GM03348 (cell line): Measurements from ENCODE around the gene TNFSF15.

ENCODE experiments used
- DNase-seq: peaks from one replicate; pipeline ENCODE4 v3.0.0; 2012; ENCODE audit warnings: low spot score

The TNFSF15 gene

DNA sequence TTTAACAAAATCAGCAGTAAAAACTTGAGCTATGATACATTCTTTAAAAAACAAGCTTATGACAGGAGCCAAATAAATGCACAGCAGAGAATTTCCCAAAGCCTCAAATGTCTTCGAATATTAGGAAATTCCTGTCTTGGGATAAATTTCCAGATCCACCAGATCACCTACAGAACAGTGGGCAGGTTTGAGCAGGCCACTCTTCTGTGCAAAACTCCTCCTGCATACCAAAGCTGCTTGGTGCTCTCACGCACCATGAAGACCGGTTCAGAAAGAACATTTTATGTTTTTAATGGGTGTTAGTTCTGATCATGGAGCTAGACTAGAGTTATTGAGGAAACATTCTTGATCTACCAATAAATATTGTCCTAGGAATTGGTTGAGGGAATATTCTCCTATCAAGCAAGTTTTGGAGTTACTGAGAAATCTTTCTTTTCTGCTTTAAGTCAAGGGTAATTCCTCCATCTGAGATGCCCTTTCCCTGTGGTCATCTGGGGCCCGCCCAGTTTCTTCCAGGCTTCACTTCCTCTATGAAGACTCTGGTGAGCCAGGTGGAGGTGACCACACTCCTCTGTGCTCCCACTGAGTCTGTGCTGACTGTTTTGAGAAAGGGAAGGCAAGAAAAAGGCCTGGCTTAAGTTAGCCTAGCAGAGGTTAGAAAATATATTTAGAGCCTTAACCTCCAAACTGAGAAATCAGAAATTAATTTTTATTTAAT lies 17.9 kb downstream of the TNFSF15 start:
- DNase-seq, result no peak

DNA sequence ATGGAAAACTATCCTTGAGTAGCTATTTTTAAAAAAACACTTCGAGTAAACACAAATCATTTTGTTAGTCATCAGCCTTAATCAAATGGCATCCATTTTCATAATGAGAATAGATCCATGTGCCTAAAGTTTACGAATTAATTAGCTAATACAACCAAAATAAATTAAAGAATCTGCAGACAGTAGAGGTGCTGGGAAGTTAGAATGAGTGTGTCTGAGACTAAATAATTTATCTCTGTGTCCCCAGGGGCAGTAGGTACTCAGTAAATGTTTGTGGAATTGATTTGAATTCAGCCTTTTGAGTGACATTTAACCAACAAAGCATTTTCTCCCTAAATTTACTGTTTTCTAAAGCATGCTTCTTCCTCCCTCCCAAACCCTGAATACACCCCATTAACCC lies 18.6 kb downstream of the TNFSF15 start:
- no peak for DNase-seq

DNA sequence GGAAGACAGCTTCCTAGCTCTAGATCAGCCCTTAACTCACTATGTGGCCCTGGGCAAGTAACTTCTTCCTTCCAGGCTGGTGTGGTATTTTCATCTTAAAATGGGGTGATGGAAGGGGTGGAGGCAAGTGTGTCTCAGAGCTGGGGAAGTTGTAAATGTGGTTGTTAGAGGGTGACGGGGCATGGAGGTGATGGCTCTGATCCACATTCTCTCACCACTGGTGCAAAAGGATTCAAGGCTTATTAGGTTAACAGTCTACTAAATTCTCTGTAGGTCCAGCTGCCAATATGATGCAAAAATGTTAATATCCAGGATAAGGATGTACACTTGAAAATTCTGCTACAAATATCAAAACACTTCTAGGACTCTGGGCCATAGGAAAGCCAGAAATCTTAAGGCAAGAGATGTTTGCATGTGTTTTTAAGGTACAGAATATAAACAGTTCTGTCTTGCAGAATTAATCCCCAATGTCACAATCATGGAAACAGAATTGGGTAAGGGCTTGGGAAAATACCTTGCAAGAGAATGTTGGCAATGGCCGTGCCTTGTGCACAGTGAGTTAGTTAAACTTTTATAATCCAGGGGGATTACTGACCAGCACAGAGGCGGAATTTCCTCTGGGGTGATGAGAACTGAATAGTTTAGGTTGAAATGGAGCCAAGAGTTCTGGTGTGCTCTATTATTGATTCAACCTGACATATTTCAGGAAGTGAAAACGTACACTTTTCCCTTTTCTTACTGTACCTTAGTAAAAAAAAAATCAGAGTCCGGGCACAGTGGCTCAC lies 19.8 kb downstream of the TNFSF15 start:
- DNase-seq, result no peak

DNA sequence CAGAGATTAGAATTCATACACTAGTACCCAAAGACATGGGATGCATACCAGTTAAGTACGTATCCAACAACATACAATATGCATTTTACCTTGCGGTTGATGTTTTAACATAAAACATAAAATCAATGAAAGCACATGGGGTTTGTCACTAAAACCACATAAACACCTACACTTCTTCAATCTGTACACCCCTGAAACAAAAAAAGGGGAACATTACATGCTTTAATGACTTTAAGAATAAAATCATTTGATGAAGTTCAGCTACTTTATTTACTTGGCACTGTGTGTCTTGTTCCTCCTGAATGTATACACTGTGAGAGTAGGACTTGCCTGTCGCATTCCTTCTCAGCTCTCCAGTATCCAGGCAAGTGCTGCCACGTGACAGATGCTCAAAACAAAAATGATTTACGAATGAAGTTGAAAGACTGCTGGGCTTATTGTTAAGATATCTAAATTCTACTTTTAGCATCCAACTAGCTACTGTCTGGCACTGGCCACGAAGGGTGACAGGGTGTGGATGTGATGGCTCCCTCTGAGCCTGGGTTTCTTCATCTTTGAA lies 21.0 kb downstream of the TNFSF15 start:
- no peak for DNase-seq

DNA sequence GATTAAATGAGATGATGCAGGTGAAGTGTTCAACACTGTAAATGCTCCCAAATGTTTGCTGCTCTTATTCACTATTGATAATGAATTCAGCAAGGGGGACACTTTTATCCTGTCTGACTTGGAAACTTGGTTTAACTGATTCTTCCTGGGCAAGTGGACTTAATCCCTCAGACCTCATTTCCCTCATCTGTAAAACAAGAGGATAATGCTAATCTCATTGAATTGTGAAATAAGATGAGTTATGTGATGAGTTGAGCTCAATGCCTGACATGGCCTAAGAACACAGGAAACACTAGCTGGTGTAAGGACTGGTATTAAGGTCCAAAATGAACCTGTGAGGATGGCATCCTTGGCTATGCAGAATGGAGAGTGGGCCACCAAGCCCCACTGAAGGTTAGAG lies 23.3 kb downstream of the TNFSF15 start:
- no peak for DNase-seq

DNA sequence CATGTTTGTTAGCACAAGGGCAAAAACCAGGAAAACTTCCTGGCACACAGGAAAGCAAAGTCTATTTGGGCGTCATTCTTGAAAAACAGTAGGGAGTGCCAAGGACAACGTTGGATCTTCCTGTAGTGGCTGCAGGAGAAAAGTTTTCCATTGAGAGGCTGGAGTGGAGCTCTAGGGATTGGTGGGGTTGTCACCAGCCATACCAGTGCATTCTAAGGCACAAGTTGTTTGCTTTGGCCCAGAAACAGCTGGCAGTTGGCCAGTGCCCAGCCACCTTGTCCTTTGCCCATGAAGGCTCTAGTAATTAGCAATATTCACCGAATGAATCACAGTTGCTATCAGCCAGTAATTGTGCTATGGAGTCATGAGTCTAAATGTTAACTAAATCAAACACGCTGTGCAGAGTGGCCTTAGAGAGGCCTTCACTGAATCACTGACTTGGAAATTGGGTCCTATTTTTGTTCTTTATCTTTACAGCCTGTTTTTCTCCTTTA lies 26.4 kb downstream of the TNFSF15 start:
- no peak for DNase-seq

DNA sequence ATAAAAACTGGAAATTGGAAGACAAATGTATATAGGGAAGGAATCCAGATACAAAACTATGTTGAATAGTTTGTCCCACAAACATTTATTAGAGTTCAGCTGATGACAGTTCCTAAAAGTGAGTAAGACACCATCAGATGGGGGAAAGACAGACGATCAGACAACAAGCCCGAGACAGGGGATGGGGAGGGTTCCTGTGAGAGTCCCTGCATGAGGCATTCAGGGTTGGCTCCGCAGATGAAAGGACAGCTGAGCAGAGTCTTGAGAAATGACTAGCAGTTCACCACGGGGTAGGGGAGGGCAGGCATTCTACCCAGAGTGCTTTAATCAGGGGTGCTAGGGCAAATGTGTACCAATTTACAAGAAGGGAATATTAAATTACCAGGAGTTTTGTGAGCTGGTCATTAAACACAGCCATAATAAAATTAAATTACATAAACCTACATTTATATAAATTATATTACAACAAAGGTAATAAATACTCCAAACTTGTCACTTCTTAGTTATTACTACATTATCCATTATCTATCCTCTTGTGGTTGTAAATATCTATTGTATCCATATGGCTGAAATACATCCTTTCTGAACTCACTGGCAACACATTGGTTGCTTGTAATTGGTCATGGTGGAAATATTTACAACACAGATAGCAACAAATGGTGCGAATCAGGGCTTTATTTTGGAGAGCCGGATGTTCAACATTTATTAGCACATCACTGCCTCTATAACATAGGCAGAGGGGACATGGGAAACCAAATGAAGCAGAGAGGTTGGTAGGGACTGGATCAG lies 27.8 kb downstream of the TNFSF15 start:
- peak; percentile 27 for DNase-seq

DNA sequence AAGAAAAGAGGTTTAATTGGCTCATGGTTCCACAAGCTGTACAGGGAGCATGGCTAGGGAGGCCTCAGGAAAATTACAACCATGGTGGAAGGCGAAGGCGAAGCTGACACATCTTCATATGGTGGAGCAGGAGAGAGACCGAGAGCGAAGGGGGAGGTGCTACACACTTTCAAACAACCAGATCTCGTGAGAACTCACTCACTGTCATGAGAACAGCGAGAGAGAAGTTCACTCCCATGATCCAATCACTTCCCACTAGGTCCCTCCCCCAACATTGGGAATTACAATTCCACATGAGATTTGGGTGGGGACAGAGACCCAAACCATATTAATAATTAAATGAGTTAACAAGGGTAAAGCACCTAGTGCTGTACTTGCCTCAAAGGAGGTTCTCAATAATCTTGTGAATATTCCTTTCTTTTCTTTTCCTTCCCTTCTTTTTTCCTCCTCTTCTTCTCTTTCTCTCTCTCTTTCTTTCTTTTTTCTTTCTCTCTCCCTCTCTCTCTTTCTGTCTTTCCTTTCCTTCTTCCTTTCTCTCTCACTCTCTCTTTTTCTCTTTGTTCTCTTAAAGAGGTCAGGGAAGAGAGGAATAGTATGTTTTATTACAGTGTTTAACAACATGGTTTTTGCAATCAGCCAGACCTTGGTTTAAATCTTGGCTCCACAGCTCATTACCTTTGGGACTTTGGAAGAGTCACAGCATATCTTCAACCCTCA lies 29.0 kb downstream of the TNFSF15 start:
- no peak for DNase-seq

DNA sequence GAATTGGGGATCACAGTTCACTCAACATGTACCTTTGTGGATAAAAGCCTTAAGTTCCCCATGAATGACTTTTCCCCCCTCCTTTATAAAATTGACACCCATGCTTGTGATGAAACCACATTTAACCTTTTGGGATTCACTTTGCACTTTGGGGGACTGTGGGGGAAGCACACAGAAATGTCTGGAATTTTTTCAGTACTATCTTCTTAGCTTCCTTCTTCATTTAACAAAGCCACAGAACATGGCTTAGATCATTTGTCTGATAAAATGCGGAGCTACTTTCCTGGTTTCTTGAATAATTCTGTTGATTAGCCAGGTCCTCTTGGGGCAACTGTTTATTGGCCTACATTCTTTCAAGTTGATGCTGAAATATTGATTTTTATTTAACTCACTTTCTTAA lies 29.9 kb downstream of the TNFSF15 start:
- no peak for DNase-seq

DNA sequence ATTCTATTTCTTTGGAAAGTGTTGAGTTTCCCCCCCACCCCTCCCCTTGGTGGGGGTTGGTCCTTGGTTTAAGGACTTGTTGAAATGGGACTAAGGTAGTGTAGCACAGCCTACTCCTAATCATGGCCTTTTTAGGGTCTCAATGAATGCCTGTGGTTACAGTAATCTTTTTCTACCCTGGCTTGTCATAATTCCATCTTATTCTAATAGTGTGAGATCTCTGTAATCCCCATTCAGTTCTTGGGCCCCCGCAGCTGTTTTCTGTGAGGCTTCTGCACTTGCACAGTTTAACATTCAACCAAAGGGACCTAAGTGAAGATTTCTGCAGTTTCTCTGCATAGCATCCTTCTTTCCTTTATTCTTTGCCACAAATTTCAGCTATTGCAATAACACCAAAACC lies 30.7 kb downstream of the TNFSF15 start:
- no peak for DNase-seq

DNA sequence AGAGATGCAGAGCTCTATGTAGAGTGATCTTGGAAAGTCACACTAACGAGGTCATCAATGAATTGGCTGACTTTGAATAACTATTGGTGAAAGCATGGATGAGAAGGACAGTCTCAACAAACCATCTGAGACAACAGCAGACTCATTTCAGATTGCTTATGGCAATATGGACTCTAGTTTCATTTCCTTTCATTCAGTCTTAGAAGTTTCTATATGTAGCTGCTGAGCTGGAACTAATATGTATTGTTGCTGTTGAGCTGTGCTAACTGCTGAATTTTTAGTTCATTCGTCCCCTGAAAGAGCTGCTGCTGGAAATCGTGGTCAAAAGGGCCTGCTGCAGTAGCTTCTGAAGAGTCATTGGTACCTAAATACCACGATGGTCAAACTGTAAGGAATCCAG lies 31.3 kb downstream of the TNFSF15 start:
- DNase-seq, result no peak

DNA sequence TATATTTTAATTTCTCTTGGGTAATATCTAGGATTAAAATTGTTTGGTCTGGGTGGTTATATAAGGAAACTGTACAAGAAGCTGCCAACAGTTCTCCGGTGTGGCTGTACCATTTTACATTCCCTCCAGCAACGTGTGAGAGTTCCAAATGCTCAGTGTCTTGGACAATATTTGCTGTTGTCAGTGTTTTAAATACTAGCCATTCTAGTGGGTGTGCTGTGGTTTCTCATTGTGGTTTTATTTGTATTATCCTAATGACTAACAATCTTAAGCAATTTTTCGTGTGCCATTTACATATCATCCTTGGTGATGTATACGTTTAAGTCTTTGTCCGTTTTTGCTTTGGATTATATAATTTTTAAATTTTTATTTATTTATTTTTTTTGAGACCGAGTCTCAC lies 34.0 kb downstream of the TNFSF15 start:
- DNase-seq, result no peak

DNA sequence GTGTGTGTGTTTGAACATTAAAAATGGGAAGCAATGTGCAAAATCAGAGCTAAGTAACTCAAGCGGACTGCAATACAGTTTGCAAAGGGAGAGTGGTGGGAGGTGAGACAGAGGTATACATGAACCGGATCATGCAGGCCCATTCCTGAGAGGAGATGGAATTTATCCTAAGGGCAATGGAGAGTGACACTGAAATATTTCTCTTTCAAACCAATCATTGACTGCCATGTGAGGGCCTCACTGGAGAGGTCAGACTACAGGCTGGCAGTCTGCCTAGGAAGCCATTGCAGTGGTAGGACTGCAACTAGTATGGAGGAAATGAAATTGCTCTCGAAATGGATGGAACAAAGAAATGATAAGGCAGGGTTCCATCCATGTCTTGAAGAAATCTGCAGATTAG lies 34.8 kb downstream of the TNFSF15 start:
- no peak for DNase-seq

DNA sequence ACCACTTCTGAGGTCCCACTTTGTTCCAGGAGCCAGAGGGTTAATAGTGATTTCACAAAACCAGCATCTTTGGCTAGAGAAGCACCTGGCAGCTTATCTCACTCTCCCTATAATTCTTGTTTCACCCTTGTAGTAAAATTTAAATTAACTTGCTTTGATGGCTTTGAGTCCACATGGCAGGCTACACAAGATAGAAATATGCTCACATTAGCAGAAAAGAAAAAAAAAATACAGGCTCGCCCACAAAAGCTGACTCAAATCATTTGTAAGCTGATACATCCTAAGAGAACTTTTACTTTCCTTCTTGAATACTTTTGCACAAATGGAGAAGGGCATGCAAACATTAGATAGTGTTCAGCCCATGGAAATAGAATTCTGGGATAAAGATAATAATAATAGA lies 36.2 kb downstream of the TNFSF15 start:
- peak; percentile 51 for DNase-seq

DNA sequence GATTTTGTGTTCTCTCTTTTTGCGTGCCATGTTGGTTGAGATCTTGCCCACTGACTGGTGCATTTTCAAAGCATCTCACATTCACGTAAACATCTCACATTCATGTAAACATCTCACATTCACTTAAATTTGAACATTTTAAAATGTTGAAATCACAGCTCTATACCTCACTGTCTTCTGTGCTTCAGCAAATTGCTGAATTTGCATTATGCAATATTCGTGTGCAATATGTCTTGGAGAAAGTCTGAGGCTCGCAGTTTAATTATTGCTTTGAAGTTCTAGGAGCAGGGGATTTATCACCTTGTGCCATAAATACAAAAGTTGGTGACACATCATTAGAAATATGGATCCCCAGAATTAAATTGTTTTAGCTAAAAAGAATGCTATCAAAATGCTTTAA lies 42.6 kb downstream of the TNFSF15 start:
- no peak for DNase-seq

DNA sequence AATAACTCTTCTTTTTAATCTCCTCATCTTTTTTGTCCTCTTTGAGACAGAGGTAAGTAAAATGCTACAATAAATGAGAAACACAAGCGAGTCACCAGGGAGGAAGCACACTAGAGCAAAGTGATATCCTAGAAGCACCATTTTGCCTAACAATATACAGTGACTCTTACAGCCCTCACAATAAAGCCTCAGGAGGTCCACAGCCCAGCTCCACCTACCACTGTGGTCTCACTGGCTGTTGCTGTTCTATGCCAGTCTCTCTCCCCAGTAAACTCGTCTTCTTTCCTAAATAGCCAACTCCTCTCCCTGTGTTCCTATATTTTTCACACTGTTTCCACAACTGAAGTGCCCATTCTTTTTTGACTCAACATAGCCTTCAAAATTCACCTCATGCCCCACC lies 44.3 kb downstream of the TNFSF15 start:
- no peak for DNase-seq

DNA sequence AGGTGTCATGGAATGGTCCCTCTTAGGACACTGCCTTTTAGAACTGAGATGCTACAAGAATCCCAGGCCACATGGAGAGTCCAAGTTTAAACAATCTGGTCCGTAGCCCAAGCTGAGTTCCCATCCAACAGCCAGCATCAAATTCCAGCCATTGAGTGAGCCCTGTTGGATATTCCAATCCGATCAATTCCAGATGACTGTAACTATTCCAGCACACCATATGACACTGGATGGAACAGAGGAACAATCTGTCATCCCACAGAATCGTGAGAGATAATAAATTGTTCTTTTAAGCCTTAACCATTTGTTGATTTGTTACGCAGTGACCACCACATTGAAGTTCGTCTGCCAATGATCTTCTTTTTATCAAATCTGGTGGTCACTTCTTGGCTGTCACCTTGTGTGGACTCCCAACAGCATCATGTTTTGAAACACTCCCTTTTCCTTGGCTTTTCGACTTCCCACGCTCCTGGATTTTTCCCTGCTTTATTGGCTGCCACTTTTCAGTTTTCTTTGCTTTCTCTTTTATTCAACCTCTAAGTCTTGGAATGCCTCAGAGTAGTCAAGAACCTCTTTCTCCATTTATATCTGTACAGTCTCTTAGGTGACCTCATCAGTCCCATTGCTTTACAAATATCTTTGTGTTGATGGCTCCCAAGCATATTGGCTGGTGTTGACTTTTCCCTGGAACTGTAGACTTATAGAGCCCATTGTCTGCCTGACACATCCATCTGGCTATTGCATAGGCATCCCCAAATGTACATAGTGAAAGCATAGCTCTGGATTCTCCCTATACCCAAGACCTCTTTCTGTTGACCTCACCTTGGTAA lies 46.1 kb downstream of the TNFSF15 start:
- no peak for DNase-seq

DNA sequence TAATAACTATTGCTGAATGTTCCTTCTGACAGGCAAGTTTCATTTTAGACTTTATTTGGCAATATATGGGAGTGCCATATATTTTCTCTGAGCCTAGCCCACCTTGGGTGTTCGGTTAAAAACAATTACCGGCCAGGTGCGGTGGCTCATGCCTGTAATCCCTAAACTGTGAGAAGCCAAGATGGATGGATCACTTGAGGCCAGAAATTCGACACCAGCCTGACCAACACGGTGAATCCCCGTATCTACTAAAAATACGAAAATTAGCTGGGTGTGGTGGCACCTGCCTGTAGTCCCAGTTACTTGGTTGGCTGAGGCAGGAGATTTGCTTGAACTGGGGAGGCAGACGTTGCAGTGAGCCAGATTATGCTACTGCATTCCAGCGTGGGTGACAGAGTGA lies 47.9 kb downstream of the TNFSF15 start:
- DNase-seq, result no peak

DNA sequence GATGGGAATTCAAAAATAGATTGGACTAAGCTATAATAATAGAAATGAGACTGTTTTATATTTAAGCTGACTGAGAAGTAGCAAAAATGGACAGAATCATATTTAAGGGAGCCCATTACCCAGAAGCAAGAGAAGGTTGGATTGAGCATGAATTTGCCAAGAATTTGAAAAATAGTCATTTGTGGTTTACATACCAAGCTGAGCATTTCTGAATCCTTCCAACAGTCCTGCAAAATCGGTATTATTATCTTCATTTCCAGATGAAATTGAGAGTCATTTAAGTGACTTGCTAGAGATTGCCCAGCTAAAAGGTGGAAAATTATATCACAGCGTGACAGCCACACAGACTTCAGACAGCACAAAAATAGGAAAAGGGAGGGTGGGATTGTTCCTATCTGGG lies 48.4 kb downstream of the TNFSF15 start:
- DNase-seq, result peak; percentile 49

DNA sequence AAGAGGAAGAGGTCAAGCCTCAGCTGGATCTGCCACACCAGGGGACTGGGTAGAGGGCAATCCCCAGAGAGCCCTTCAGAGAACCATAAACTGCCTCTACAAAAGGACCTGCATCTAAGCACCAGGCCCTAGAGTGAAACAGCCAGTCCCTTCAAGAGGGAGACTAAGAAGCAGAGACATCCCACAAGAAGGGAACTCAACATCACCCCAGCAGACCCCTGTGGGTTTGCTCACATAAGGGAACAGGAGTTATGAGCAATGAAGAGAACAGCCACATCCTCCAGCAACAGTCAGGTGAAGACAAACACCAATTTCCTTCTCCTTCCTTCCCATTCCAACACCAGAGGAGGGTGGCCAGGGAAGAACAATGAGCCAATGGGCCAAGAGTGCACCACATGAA lies 48.9 kb downstream of the TNFSF15 start:
- DNase-seq, result no peak

DNA sequence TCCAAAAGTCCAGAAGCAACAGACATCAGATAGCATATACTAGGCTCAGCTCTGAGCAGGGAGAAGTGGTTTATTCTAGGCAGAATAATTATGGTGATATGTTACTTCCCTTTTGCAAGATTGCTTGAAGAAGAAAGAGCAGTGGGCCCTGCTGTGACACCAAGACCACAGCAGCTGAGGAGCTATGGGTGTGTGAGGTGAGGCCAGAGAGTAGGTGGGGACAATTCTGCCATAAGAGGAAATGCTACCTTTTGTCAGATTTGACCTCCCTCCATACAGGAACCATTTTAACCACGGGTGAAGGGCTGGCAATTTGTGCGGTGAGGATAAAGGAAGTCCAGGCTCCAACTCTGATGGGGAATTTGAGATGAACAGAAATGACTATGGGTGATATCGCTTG lies 51.3 kb downstream of the TNFSF15 start:
- DNase-seq, result no peak
